ENCODE measurements around the gene TMEM60.

Gene TMEM60

DNA sequence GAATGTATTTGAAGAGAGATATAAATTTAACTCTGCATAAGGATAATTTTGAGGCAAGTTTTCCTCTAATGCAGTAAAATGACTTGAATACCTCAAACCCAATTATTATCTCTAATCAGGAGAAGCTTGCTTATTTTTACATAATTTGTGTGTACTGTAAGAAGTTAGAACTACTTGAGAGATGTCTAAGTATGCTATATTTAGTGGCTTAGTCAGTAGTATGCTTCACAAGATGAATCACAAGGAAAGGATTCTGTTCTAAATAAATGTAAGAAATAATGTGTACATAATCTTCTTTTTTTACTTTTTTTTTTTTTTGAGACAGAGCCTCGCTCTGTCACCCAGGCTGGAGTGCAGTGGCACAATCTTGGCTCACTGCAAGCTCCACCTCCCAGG lies 14.1 kb upstream of the TMEM60 start:
- Histone ChIP-seq H3K79me2 (ENCODE audit: control insufficient read depth, insufficient read depth, low read length, unreplicated experiment) (peaks cover 44% of the 10 kb centered on the region), H3K4me1 (ENCODE audit: control insufficient read depth, insufficient read depth, low read length, unreplicated experiment) (peaks cover 13% of the 10 kb centered on the region), H2AFZ (ENCODE audit: low read length, unreplicated experiment) (no peak overlapping the region), H3K4me3 (ENCODE audit: low read depth, low read length) (peak overlapping the region; percentile 13; the same call in 1 of the 2 replicates), H3K36me3 (ENCODE audit: insufficient read depth, low read length) (0 out of 2 replicates have a peak, but pooled peaks cover 4% of the 10 kb centered on the region), H3K27me3 (ENCODE audit: insufficient read depth, low read length) (no peaks in the 10 kb centered on the region), H3K27ac (ENCODE audit: low read depth, low read length) (peak overlapping the region; percentile 65)

DNA sequence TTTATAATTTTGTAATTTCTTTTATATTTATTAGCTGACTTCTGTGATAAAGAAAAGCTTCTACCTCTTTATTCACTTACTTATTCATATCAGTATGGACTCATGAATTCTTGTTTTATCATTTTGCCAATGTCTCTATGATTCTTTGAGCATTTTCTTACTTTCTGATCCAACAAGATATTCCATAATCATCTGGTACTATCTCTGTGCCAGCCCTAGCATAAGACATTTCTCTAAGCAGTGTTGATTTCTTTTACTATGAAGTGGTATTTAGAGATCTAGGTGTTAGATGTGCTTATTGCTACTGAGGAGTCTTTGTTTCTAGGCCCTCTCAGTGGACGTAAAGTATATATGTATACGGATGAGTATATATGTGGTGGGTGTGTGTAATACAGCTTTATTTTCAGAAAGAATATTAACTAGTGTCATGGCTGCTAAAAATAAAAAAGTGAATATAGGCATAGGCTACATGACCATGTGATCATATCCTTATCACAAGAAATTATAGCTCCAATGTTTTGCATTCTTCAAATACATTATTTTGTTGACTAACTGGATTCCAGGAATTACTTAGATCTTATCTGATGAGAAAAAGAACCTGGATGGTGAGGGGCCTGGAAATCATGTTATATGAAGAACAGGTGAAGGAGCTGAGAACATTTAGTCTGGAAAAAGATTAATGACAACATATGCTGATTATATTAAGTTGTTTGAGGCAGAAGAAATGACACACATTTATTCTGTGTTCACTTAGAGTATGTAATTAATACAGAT lies 13.5 kb upstream of the TMEM60 start:
- Histone ChIP-seq H2AFZ (ENCODE audit: low read length, unreplicated experiment) (no peak overlapping the region), H3K27me3 (ENCODE audit: insufficient read depth, low read length) (no peaks in the 10 kb centered on the region), H3K4me3 (ENCODE audit: low read depth, low read length) (peak overlapping the region; percentile 13; the same call in 1 of the 2 replicates), H3K4me1 (ENCODE audit: control insufficient read depth, insufficient read depth, low read length, unreplicated experiment) (peaks cover 13% of the 10 kb centered on the region), H3K27ac (ENCODE audit: low read depth, low read length) (peak overlapping the region; percentile 65), H3K36me3 (ENCODE audit: insufficient read depth, low read length) (0 out of 2 replicates have a peak, but pooled peaks cover 4% of the 10 kb centered on the region), H3K79me2 (ENCODE audit: control insufficient read depth, insufficient read depth, low read length, unreplicated experiment) (peaks cover 41% of the 10 kb centered on the region)

DNA sequence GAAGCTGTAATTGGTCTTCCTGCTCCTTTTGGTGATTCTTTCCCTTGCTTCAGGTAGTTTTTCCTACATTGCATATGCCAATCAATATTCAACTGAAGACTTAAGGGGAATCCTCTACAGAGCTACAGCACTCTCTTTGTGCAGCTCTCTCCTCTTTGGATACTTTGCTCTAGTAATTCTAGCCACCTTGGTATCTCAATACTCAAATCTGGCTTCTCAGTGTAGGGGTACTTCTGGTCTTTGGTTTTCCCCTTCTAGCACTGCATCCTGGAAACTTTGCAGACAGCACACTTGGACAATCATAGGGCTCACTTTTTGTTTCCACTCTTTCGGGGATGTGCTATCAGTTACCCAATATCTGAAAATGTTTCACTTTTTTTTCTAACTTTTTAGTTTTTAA lies 10.3 kb upstream of the TMEM60 start:
- Histone ChIP-seq H3K4me3 (ENCODE audit: low read depth, low read length) (no peak overlapping the region), H3K79me2 (ENCODE audit: control insufficient read depth, insufficient read depth, low read length, unreplicated experiment) (peaks cover 33% of the 10 kb centered on the region), H3K36me3 (ENCODE audit: insufficient read depth, low read length) (0 out of 2 replicates have a peak, but pooled peaks cover 4% of the 10 kb centered on the region), H3K4me1 (ENCODE audit: control insufficient read depth, insufficient read depth, low read length, unreplicated experiment) (peaks cover 13% of the 10 kb centered on the region), H3K27ac (ENCODE audit: low read depth, low read length) (no peak overlapping the region), H2AFZ (ENCODE audit: low read length, unreplicated experiment) (no peak overlapping the region), H3K27me3 (ENCODE audit: insufficient read depth, low read length) (no peaks in the 10 kb centered on the region)

DNA sequence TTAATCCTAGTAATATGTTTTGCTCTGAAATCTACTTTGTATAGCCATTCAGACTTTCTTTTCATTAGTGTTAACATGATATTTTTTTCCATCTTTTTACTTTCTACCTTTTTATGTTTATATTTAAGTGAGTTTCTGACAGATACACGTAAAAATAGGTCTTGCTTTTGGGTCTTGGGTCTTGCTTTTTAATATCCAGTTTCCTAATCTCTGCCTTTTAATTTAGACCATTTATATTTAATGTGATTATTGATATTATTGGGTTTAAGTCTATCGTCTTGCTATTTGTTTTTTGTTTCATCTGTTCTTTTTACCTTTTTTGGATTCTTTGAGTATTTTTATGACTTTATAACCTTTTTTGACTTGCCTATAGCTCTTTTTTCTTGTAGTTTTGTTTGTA lies 8.2 kb upstream of the TMEM60 start:
- Histone ChIP-seq H3K79me2 (ENCODE audit: control insufficient read depth, insufficient read depth, low read length, unreplicated experiment) (peaks cover 24% of the 10 kb centered on the region), H3K36me3 (ENCODE audit: insufficient read depth, low read length) (no peaks in the 10 kb centered on the region)

DNA sequence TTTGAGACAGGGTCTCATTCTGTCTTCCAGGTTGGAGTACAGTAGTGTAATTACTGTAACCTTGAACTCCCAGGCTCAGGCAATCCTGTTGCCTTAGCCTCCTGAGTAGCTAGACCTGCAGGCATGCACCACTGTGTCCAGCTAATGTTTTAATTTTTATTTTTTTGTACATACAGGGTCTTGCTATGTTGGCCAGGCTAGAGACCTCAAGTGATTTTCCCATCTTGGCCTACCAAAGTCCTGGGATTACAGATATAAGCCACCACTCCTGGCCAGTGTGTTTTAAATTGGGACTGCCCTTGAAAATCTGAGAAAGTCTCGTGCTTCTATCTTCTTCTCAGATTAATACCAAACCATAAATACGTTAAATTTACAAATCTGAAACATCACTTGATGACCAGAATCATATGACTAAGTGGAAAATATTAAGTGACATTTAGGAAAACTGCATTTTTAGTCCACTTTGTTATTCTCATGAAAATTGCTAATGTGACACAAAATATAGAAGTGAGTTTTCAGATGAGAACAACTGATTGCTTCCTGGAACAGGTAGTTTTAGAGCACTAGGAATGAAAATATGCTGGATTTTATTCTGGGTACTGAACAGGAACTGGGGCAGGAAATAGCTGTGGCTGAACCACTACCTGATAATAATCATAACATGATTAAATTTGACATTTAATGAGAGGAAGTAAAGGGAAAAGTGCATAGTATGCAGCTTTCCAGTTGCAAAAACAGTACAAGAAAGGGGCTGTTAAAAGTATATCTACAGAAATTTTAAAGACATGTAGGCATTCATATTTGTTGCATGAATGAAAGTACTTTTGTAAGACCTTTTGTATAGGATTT lies 4.5 kb upstream of the TMEM60 start:
- Histone ChIP-seq H3K36me3 (ENCODE audit: insufficient read depth, low read length) (no peaks in the 10 kb centered on the region), H3K4me1 (ENCODE audit: control insufficient read depth, insufficient read depth, low read length, unreplicated experiment) (peaks cover 13% of the 10 kb centered on the region), H3K27me3 (ENCODE audit: insufficient read depth, low read length) (no peaks in the 10 kb centered on the region), H2AFZ (ENCODE audit: low read length, unreplicated experiment) (no peak overlapping the region), H3K4me3 (ENCODE audit: low read depth, low read length) (no peak overlapping the region), H3K27ac (ENCODE audit: low read depth, low read length) (no peak overlapping the region), H3K79me2 (ENCODE audit: control insufficient read depth, insufficient read depth, low read length, unreplicated experiment) (peaks cover 39% of the 10 kb centered on the region)

More for the DNA sequence above, 8.2 kb upstream of the TMEM60 start:
- H3K27ac ChIP-seq (ENCODE audit: low read depth, low read length) = no peak overlapping the region
- no peaks in the 10 kb centered on the region for H3K27me3 ChIP-seq (ENCODE audit: insufficient read depth, low read length)
- no peak overlapping the region for H3K4me3 ChIP-seq (ENCODE audit: low read depth, low read length)
- H2AFZ ChIP-seq (ENCODE audit: low read length, unreplicated experiment) = no peak overlapping the region
- peaks cover 5% of the 10 kb centered on the region for H3K4me1 ChIP-seq (ENCODE audit: control insufficient read depth, insufficient read depth, low read length, unreplicated experiment)

DNA sequence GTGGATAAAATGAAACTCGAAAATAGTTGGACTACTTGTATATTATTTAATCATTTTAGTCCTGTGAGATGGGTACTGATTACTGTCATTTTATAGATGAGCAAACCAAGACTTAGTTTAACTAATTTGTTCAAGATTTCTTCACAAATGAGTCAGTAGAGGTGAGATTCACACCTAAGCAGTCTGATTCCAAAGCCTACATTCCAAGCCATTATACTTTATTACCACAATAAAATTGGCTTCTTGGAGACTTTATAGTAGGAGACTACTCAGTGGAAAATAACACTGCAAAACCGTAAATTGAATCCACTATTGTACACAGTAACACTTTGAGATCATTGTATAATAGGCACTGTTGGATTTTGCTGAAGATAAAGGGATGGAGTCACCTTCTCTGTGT lies 2.5 kb upstream of the TMEM60 start:
- Histone ChIP-seq H3K4me3 (ENCODE audit: low read depth, low read length) (0 out of 2 replicates have a peak overlapping the region, but pooled peaks have one; percentile 90), H3K27me3 (ENCODE audit: insufficient read depth, low read length) (no peaks in the 10 kb centered on the region), H3K79me2 (ENCODE audit: control insufficient read depth, insufficient read depth, low read length, unreplicated experiment) (peaks cover 54% of the 10 kb centered on the region), H3K4me1 (ENCODE audit: control insufficient read depth, insufficient read depth, low read length, unreplicated experiment) (peaks cover 24% of the 10 kb centered on the region), H2AFZ (ENCODE audit: low read length, unreplicated experiment) (no peak overlapping the region), H3K36me3 (ENCODE audit: insufficient read depth, low read length) (no peaks in the 10 kb centered on the region), H3K27ac (ENCODE audit: low read depth, low read length) (no peak overlapping the region)

DNA sequence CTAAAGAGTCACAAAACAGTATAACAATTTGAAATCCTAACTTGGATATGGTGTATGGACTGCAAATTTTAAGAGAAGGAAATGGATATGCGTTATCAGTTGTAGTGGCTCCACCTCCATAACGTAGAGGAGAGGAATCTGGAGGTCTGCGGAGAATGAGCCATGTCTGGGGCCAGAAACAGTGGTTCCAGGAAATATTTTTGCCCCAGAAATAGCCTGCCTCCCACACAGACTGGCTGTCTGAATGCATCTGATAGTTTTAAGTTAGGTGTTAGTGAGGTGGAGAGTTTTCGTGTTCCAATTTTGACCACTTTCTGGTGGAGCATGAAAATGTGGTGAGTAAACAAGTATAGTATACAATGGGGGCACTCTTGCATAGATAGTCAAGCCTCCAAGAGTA lies 1.9 kb upstream of the TMEM60 start:
- no peak overlapping the region for H2AFZ ChIP-seq (ENCODE audit: low read length, unreplicated experiment)
- H3K36me3 ChIP-seq (ENCODE audit: insufficient read depth, low read length) = no peaks in the 10 kb centered on the region
- H3K4me1 ChIP-seq (ENCODE audit: control insufficient read depth, insufficient read depth, low read length, unreplicated experiment) = peaks cover 24% of the 10 kb centered on the region
- H3K27ac ChIP-seq (ENCODE audit: low read depth, low read length) = no peak overlapping the region
- no peaks in the 10 kb centered on the region for H3K27me3 ChIP-seq (ENCODE audit: insufficient read depth, low read length)
- peak overlapping the region; percentile 90 for H3K4me3 ChIP-seq (ENCODE audit: low read depth, low read length)
- H3K79me2 ChIP-seq (ENCODE audit: control insufficient read depth, insufficient read depth, low read length, unreplicated experiment) = peaks cover 57% of the 10 kb centered on the region

DNA sequence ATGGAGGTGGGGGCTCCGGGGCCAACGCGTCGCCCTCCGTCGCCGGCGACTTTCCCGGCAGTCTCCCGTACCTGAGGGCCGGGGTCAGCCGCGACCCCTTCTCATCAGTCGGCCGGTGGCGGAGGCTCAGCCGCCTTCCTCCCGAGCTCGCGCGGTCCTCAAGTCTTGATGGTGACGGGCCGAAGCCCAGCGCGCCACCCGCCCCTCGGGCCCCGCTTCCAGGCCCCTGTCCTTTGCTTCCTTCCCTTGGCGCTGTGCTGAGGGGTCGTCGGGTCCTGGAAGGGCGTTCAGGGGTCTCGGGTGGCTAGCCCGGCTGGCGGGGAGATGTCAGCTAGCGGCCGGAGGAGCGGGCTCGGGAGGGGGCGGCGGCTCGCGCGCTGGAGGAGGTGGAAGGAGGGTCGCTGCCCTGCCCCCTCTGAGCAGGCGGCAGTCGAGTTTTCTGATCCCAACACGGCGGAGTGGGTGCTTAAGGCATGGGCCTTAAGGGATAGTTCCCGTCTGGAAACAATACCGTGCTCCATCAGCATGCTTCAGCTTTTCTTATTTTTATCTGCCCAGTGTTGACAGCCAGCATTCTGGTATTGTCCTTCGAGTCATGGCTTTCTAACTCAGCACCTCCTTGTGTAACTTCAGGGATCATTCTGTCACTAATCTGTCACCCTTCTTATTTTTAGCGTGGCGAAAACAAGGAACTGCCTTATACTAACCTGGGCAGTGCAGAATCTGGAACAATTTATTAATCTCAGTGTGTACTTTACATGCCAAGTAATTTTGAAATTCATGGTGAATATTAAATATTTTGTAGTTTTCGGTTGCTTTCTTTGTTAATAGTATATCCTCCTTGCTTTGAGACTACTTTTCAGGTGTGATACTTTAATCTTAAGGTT lies 1.1 kb upstream of the TMEM60 start:
- 0 out of 2 replicates have a peak overlapping the region, but pooled peaks have one; percentile 20 for H3K27ac ChIP-seq (ENCODE audit: low read depth, low read length)
- H3K27me3 ChIP-seq (ENCODE audit: insufficient read depth, low read length) = no peaks in the 10 kb centered on the region
- H2AFZ ChIP-seq (ENCODE audit: low read length, unreplicated experiment) = peak overlapping the region; percentile 90
- peak overlapping the region; percentile 90 for H3K4me3 ChIP-seq (ENCODE audit: low read depth, low read length)
- H3K79me2 ChIP-seq (ENCODE audit: control insufficient read depth, insufficient read depth, low read length, unreplicated experiment) = peaks cover 65% of the 10 kb centered on the region
- no peaks in the 10 kb centered on the region for H3K36me3 ChIP-seq (ENCODE audit: insufficient read depth, low read length)
- peaks cover 24% of the 10 kb centered on the region for H3K4me1 ChIP-seq (ENCODE audit: control insufficient read depth, insufficient read depth, low read length, unreplicated experiment)

DNA sequence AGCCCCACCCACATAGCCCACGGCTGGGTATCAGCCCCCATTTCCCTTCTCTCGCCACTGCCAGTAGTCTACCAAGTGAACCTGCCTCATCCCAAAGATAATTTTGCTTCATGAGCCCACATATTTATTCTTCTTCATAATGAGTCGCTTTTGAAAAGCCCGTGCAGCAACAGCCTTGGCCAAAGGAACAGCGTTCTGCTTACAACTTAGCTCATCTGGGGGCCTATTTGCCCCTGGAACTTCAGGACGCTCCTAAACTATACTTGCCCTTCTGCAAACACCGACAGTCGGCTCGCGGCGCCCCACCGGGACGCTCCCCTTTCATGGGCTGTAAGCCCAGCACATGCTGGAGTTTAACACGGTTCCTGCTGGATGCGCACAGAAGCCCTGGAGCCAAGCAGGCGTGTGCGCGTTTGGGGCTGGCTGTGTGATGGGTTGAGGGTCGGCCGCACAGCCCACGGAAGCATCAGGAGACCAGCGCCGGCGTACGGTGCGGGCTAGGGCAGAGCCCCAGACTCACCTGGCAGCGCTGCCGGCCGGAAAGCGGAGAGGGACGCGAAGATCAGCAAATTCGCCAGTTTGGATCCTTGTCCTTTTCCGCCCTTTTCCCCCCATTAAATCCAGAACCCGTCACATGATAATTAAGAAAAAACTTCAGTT lies 370 bp downstream of the TMEM60 start:
- Histone ChIP-seq H3K4me3 (ENCODE audit: low read depth, low read length) (peak overlapping the region; percentile 90), H3K36me3 (ENCODE audit: insufficient read depth, low read length) (peaks cover 7% of the 10 kb centered on the region; the same call in 1 of the 2 replicates), H2AFZ (ENCODE audit: low read length, unreplicated experiment) (peak overlapping the region; percentile 66), H3K27ac (ENCODE audit: low read depth, low read length) (peak overlapping the region; percentile 42; the same call in 1 of the 2 replicates), H3K79me2 (ENCODE audit: control insufficient read depth, insufficient read depth, low read length, unreplicated experiment) (peaks cover 65% of the 10 kb centered on the region), H3K4me1 (ENCODE audit: control insufficient read depth, insufficient read depth, low read length, unreplicated experiment) (peaks cover 22% of the 10 kb centered on the region), H3K27me3 (ENCODE audit: insufficient read depth, low read length) (no peaks in the 10 kb centered on the region)

All from ACC112 (cell line).